ENCODE results near the gene NUP153.

GRCh38 chr6:17624396-17624795 is 82.3 kb downstream of the NUP153 start:
- TF ChIP-seq CTCF (conservative IDR thresholded peaks at IDR 0.05) (no peak), ZFX (IDR thresholded peaks at IDR 0.05) (no peak)

All from C4-2B (cell line).